GM18907 (cell line): ENCODE measurements around the gene PRPF6.

Source experiments
- ATAC-seq: cut with Tn5 transposase; IDR thresholded peaks from one replicate; pipeline ENCODE4 v1.9.1; 2021; ENCODE audit warnings: mild to moderate bottlenecking, moderate library complexity; ENCODE audit not compliant: unreplicated experiment

PRPF6 gene

DNA sequence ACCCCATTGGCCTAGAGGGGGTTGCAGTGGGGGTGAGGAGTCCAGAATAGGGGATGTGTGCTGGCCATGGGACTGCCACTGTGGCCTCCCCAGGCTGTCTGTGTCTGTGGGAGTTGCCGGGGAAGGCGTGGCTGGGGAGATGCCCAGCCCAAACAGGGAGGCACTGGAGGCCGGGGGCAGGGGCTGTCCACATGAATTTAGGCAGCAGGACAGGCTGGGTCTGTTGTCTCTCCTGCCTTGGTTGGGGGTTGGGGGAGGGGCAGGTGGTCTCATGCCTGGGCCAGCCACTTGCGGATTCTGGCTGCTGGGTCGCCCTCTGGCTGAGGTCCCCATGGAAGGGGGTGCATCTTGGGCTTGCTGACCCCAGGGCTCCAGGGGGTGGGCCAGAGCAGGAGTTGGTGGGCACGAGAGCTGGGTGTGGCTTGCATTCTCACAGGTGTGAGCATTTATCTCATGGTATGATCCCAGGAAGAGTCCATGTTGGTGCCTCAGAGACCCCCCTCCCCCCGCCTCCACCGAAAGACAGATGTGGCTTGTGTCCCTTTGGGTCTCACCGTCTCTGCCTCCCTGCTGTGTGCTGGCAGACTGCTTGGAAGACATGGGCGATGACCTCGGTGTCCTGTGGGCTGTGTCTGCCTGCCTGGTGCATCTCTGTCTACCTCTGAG, 64.5 kb downstream of the PRPF6 start:
- ATAC-seq, result no peak

DNA sequence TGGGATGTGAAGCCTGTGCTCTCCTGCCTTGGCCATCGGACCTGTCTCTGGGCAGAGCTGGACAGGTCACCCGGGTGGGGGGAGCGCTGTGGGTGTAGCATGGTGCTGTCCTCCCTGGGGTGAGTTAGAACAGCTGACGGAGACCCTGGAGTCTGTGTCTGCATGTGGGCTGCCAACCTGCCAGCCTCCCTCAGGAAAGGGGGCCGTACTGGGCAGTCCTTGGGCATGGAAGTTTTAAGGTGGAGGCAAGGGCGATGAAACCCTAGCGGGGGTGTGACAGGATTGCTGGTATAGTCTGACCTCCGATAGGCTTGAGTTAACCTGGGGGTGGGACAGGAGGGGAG, 66.1 kb downstream of the PRPF6 start:
- ATAC-seq, result no peak

DNA sequence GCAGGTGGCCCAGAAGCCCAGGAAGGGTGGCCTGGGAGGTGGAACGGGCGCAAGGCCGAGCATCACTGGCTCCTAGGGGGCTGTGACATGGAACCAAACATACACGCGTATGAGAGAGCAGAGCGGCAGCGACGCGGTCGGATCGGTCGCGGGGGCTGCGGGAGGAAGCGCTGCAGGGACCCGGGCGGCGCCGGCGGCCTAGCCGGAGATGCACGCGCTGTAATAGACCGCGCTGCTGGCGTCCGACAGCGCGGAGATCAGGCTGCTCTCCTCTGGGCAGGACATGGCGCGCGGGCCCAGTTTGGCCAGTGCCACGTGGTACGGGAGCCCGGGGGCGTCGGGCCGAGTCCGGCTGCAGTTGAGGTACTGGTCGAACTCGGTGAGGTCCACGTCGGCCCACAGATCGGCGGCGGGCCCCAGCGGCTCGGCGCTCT, 67.1 kb downstream of the PRPF6 start:
- ATAC-seq, result no peak

DNA sequence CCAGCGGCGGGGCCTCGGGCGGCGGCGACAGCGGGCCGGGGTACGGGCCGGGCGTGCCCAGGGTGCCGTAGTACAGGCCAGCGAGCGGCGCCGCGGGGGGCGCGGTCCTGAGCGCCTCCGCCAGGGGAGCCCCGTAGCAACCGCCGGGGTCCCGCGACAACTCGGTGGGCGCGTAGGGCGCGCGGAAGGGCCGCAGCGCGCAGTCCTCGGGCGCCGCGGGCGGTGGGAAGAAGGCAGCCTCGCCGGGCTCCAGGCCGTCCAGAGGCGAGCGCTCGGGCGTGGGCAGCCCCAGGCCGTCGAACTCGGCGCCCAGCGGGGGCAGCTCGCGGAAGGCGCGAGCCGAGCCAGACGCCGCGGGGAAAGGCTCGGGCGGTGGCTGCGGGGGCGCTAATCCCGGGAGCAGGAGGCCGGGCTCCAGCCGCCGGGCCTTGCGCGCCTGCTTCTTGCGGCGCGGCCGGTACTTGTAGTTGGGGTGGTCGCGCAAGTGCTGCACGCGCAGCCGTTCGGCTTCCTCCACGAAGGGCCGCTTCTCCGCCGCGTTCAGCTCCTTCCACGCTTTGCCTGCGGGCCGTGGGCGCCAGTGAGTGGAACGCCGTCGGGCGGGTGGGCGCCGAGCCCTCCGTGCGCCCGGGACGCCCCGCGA, 67.6 kb downstream of the PRPF6 start:
- no peak for ATAC-seq

DNA sequence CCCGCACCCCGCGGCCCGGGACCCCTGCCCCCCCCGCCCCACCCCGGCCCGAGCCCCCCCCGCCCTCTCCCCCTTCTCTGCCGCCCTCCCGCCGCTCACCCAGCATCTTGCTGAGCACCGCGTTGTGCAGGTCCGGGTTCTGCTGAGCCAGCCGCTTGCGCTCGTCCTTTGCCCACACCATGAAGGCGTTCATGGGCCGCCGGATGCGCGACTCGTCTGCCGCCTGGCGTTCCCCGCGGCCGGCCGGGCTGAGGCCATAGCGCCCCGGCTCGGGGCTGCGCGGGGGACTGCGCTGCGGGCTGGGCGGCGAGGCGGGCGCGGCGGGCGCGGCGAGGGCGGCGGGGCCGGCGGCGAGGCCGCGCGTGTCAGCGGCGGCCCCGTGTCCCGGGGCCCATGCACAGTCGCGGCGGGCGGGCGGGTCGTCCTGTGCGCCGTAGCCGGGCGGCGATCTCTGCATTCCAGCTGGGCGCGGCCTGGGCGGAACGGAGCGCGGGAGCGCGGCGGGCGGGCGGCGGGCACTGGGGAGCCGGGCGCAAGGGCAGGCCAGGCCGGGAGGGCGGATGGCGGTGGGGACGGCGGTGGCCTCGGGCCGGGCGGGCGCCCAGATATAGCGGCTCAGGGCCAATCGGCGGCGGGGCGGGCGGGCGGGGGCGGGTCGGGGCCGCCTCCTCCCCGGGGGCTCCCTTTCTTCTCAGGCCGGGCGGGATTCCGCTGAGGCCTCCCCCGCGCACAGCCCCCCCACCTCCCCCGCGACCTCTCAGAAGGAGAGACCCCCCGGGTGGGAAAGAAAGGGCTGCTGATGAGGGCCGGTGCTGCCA, 68.3 kb downstream of the PRPF6 start, which contains the start of gene SOX18:
Gene SOX18 (minus strand): TSS at position 580 of the 818 bp plus-strand sequence. CDS start 123 bp downstream, at position 457.
- no peak for ATAC-seq

DNA sequence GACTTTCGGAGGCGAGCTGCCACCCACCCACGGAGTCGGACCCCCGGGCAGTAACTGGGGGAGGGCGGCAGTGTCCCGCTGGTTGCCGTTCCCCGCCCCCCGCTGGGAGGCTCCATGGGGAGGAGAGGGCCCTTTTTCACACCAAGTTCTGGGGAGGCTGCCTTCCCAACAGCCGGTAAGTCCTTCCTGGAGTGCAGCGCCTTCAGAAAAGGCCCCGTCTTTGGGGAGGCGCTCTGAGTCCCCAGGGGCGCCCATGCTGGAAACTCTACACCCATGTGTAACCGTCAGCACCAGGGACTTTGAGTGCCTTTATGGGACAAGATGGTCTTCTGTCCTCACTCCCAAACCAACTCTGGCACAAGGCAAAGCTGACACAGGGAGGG, 68.9 kb downstream of the PRPF6 start:
- no peak for ATAC-seq

DNA sequence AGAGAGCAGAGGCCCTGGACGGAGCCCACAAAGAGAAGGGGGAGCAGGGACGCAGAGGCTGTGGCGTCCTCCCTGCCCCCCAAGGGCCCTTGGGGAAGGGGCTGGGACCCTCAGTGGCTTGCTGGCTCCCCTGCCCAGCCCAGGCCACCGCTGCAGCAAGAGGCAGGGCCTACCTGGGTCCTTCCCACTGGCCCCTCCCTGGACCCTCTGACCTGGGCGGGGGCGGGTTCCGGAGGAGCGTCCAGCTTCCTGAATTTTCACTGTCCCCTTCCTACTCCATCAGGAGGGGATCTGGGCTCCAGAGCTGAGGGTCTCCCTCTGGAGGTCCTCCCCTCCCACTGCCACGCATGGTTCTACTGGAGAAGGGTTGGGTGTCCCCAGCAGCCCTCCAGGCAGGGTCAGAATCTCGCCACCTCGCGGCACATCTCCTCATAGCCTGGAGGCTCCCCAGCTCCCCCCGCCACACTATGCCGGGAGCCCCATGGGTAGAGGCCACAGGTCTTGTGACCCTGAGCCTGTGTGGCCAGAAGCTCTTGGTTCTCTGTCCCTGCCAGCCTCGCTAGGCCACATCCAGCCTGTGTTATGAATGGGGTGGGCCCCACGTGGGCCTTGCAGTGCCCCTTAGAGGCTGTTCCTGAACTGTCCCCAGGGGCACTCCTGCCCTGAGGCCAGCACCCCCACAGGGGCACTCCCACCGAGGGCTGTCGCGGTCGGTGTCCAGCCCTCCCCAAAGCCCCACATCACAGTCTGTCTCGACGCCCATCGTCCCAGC, 69.5 kb downstream of the PRPF6 start:
- ATAC-seq, result no peak

DNA sequence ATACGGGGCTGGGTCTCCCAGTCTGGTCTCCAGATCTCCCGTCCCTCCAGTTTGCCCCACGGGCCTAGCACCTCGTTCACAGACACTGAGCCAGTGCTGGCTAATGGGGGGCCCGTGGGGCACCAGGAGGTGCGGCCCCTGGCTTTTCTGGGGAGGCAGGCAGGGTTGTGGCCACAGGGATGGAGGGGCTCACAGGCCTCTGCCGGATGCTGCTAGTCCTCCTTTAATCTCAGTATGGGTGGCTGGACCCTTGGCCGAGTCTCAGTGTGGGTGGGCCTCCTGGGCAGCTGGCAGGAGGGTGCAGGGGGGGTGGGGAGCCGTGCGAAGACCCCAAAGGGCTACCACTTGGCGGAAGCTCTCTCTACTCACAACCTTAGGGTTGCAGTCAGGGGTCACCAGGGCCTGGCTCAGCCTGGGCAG, 70.1 kb downstream of the PRPF6 start:
- no peak for ATAC-seq

DNA sequence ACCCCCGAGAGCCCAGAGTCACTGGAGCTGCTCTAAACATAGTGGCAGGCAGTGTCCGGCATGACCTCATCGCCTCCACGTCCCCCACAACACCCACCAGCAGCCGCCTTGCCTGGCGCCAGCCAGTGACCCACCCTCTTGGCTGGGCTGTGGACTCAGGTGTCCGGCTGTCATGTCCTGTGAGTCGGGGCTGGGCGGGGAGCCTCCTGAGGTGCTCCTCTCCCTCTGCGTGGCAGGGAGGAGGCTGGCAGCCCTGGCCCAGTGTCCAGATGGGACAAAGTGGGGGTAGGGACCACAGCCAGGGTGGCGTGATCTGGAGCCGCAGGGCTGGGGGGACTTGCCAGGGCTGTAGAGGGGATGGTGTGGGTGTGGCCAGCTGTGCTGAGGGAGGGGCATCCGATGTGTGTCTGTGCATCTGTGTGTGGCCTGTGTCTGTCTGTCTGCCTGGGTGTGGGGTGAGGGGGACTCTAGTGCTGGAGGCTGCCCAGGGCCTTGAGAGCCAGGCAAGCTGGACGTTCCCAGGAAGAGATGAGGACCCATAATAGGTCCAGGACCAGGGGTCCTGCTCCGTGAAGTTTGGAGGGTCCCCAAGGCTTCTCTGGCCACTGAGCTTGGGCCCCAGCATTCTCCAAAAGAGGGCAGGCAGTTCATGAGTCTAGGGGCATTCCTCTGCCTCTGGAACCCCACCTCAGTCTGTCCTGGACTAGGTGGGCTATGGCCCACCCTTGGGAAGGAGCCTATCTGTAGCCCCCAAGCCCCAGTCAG, 70.8 kb downstream of the PRPF6 start:
- ATAC-seq, result no peak

DNA sequence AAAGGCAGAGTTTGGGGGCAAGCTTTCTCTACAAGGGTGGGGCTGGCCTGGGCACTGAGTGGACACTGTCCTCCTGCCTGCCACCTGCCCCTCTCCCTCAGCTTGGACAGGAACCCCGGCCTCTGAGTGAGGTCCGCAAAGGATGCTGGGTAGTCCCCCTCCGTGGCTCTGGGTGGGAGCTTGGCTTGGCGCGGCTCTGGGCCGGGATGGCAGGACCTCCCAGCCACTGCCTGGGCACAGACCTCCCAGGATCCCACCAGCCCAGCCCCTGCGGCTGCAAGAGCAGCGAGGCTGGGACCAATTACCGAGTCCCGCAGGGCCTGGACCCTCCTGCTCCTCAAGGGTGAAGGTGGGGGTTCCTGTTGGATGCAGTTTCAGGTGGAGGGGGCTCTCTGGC, 71.4 kb downstream of the PRPF6 start:
- ATAC-seq, result no peak

DNA sequence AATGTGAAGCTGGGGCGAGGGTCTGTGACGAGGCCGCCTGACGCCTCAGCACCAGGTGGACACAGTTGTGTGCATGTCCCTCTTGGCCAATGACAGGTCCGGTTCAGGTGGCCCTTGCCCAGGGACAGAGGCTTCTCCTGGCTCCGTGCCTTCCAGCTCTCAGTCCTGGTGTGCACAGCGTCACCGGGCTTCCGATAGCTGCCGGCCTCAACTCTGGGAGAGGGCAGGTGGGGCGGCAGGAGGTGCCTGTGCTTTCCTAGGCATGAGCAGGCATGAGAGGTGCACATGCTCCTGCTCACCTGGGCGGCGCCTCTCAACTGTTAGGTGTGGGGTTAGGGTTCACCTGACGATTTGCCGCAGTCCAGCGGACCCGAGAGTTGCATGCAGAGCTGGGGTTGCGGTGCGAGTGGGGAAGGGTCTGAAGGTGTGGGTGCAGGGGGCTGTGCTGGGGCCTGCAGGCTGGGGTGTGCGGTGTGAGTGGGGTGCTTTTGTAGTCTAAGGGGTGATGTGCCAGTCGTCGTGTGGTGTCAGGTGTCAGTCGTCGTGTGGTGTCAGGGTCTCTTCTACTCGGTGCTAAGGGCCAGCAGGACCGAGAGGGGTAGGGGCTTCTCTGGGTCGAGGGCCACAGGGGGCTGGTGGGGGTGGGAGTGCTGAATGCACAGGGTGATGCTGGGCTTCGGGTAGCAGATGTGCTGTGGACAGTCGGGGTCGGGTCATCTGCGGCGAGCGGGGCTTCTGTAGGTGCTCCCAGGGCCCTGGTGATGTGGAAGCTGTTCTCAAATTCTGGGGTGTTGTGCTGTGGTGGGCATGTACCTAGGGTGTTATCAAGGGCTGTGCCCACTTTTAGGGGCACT, 72.3 kb downstream of the PRPF6 start:
- no peak for ATAC-seq

DNA sequence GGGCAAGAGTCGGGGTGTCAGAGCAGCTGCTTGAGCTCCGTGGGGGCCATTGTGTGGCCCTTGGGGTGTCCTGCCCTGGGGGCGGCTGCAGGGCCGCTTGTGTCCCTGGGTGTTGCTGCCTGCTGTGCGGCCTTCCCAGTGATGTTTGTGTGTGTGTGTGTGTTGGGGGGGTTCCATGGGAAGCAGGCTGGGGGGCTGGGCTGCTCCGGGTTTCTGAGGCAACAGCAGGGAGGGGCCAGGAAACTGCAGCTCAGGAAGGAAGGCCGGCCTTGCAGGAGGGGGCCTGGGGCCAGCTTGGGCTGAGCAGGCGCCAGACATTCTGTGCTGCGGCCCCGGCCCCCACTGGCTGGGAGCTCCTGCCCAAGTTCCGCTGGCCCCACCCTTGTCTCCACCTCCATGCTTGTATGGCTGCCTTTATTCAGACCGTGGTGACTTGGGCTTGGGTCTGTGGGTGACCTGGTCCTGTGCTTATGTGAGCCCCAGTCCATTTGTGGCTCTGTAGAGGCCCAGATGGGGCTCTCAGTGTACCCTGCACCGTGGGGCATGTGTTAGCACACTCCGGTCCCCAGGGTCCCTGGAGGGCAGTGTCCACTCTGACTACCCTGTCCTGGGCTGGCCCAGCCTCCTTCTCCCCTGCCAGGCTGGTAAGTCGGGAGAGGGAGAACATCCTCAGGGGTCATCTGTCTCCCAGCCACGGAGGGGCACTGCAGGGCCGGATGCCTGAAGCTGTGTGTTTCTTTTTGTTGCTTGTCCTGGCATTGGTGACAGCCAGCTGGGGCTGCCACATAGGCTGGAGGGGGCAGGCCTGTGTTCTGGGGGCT, 73.1 kb downstream of the PRPF6 start:
- ATAC-seq, result no peak

DNA sequence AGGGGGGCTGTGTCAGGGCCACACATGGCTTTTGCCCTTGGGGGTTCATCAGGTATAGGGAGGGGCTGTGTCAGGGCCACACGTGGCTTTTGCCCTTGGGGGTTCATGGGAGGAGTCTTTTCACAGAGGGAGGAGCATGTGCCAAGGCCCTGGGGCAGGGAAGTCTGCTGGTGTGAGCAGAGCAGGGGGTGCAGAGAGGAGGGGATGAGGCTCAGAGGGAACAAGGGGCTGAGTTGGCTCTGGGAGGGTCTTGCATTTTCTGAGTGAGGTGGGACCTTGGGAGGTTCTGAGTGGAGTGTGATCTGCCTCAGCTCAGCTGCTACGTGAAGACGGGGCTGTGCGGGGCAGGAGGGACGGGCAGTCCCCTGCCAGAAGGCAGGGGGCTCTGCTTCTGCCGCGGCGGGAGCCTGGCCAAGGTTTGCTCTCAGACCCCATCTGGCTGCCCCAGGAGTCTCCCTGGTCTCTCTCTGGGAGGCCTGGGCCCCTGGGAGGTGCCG, 74.5 kb downstream of the PRPF6 start:
- no peak for ATAC-seq

DNA sequence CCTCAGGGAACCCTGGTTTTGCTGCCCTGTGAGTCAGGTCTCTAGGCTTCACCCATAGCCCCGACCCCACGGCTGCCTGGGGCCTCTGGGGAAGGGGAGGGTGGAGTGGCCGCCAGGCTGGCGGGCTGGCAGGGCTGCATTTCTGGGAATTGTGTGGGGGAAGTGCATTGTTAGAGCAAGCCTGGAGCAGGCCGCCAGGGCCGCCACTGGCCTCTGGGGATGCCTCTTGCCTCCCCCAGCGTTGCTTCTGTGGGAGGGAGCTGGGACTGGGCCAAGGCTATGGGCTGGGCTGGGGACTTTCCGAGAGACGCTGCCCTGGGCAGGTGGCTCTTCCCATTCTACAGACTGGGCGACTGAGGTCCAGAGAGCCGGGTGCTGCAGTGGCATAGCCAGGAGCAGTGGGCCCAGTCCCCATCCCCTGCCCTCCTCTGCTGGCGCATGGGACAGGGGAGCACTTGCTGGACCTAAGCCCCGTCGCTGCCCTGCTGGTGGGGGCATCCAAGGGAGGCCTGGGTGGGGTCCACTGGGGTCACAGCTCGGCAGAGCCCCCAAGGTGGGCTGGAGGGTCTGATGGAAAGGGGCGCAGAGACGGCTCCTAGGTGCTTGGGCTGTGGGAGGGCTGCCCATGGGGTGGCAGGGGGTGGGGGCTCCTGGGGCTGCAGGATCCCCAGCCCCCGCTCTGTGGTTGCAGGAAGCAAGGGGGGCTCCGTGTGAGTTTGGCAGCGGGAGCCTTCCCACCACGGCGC, 75.1 kb downstream of the PRPF6 start:
- ATAC-seq, result no peak

DNA sequence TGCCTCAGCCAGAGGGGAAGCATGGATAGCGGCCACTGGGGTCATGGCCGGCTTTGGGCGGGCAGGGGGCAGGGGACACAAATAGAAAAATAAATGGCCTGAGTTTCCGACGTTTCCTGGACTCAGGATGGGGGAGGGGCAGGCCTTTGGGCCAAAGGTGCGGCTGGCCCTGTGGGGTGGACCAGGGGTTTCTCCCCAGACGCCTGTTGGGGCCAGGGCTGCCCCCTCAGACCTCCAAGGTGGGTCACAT, 75.6 kb downstream of the PRPF6 start:
- no peak for ATAC-seq

DNA sequence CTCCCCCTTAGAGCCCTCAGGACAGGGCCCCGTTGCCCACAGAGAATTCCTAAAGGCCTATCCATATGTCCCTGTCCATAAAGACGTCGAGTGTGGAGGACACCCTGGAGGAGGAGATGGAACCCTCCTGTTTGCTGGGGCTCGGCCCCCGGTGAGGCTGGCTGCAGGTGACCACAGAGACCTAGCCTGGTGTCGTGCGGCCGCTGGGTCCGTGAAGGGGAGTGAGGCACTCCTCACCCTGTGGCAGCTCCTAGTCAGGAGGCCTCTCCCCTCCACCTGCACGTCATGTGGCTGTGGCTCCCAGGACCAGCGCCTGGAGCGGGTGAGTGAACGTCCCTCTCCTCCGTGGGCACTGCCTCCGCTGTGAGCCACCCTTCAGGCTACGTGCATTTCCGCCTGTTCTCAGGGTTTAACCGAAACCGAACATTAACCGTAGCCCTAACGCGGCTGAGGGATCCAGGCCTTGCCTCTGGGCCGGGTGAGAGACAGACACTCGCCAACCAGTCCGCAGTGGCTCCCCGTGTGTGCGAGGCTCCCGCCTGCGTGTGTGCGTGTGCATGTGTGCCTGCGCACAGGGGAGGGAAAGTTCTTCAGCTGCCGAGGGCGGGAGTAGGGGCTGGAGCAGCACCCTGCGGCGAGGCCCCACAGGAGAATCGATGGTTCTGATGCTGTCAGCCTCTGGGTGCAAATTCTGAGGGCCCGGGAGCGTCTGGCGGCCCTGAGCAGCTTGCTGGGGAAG, 76.1 kb downstream of the PRPF6 start:
- no peak for ATAC-seq
